ENCODE measurements around the gene ATF6B. TPM values are rescaled to one million over a fixed set of nuclear protein-coding genes. Genes with fewer than 3 reads are reported as not detected.

ATF6B gene
- total and polyA plus RNA-seq, 2 of the 13 experiments (the other 11 are each of a cell fraction or from before 2014, with no cell fraction given): 18.1 to 44.0 TPM

DNA sequence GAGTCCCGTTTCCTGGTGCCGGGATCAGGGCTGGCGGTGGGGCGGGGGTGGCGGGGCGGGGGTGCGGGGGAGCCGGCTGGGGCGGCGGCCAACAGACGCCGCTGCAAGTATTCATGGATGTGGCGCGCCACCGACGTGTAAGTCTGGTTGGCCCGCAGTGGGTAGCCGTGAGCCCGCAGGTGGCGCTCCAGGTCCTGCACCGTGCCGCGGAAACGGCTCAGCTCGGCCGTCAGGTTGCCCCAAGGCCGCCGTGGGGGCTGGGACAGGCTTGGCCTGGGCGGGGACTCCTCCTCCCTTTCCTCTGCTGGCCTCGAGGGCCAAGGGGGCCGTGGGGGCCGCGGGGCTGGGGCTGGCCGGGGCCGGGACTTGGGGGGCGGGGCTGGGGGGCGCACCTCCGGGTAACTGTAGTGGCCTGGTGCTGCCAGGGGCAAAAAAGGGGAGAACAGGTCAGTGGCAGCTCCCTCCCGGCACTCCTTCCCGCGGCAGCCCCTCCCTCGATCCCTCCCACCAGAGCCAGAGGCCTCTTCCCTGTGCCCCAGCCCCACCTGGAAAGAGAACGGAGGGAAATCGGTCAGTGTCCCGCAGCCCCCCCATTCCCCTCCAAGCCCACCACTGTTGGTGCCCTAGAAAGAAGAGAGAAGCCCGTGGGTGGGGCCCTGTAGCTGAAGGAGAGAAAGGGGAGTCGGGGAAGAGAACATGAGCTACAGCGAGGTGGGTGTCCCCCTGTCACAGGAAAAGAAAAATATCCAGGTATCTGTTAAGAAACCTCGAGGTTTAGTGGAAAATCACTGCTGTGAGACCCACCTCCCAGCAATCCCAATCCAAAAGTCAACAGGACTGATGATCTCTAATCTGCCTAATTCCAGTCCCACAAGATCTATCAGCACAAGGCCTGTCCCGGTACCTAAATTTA, 40.2 kb downstream of the ATF6B start (continued):
- TF ChIP-seq ZNF451 (CRISPR knock-in tag; IDR thresholded peaks at IDR 0.05) (no peak), ZKSCAN5 (CRISPR knock-in tag; IDR thresholded peaks at IDR 0.05) (no peak), MIXL1 (CRISPR knock-in tag; IDR thresholded peaks at IDR 0.05) (no peak), HDAC6 (IDR thresholded peaks at IDR 0.05; ENCODE audit: low read depth, low read length) (no peak), TAF15 (IDR thresholded peaks at IDR 0.05; ENCODE audit: low read depth, low read length, poor library complexity, severe bottlenecking) (no peak)
- TF ChIP-seq, protein P1, sequence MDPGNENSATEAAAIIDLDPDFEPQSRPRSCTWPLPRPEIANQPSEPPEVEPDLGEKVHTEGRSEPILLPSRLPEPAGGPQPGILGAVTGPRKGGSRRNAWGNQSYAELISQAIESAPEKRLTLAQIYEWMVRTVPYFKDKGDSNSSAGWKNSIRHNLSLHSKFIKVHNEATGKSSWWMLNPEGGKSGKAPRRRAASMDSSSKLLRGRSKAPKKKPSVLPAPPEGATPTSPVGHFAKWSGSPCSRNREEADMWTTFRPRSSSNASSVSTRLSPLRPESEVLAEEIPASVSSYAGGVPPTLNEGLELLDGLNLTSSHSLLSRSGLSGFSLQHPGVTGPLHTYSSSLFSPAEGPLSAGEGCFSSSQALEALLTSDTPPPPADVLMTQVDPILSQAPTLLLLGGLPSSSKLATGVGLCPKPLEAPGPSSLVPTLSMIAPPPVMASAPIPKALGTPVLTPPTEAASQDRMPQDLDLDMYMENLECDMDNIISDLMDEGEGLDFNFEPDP (CRISPR knock-in tag; conservative IDR thresholded peaks at IDR 0.05): no peak
- TF ChIP-seq, protein P2, sequence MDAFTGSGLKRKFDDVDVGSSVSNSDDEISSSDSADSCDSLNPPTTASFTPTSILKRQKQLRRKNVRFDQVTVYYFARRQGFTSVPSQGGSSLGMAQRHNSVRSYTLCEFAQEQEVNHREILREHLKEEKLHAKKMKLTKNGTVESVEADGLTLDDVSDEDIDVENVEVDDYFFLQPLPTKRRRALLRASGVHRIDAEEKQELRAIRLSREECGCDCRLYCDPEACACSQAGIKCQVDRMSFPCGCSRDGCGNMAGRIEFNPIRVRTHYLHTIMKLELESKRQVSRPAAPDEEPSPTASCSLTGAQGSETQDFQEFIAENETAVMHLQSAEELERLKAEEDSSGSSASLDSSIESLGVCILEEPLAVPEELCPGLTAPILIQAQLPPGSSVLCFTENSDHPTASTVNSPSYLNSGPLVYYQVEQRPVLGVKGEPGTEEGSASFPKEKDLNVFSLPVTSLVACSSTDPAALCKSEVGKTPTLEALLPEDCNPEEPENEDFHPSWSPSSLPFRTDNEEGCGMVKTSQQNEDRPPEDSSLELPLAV (CRISPR knock-in tag; conservative IDR thresholded peaks at IDR 0.05; ENCODE audit: low read depth): no peak
- TF ChIP-seq, protein P3, sequence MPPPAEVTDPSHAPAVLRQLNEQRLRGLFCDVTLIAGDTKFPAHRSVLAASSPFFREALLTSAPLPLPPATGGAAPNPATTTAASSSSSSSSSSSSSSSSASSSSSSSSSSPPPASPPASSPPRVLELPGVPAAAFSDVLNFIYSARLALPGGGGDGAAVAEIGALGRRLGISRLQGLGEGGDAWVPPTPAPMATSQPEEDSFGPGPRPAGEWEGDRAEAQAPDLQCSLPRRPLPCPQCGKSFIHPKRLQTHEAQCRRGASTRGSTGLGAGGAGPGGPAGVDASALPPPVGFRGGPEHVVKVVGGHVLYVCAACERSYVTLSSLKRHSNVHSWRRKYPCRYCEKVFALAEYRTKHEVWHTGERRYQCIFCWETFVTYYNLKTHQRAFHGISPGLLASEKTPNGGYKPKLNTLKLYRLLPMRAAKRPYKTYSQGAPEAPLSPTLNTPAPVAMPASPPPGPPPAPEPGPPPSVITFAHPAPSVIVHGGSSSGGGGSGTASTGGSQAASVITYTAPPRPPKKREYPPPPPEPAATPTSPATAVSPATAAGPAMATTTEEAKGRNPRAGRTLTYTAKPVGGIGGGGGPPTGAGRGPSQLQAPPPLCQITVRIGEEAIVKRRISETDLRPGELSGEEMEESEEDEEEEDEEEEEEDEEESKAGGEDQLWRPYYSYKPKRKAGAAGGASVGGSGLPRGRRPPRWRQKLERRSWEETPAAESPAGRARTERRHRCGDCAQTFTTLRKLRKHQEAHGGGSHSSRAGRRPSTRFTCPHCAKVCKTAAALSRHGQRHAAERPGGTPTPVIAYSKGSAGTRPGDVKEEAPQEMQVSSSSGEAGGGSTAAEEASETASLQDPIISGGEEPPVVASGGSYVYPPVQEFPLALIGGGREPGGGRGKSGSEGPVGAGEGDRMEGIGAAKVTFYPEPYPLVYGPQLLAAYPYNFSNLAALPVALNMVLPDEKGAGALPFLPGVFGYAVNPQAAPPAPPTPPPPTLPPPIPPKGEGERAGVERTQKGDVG (CRISPR knock-in tag; IDR thresholded peaks at IDR 0.05; ENCODE audit: borderline replicate concordance): no peak
- TF ChIP-seq, protein P4, sequence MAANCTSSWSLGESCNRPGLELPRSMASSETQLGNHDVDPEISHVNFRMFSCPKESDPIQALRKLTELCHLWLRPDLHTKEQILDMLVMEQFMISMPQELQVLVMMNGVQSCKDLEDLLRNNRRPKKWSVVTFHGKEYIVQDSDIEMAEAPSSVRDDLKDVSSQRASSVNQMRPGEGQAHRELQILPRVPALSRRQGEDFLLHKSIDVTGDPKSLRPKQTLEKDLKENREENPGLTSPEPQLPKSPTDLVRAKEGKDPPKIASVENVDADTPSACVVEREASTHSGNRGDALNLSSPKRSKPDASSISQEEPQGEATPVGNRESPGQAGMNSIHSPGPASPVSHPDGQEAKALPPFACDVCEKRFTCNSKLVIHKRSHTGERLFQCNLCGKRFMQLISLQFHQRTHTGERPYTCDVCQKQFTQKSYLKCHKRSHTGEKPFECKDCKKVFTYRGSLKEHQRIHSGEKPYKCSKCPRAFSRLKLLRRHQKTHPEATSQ (CRISPR knock-in tag; IDR thresholded peaks at IDR 0.05; ENCODE audit: borderline replicate concordance): no peak
- TF ChIP-seq, protein P5, sequence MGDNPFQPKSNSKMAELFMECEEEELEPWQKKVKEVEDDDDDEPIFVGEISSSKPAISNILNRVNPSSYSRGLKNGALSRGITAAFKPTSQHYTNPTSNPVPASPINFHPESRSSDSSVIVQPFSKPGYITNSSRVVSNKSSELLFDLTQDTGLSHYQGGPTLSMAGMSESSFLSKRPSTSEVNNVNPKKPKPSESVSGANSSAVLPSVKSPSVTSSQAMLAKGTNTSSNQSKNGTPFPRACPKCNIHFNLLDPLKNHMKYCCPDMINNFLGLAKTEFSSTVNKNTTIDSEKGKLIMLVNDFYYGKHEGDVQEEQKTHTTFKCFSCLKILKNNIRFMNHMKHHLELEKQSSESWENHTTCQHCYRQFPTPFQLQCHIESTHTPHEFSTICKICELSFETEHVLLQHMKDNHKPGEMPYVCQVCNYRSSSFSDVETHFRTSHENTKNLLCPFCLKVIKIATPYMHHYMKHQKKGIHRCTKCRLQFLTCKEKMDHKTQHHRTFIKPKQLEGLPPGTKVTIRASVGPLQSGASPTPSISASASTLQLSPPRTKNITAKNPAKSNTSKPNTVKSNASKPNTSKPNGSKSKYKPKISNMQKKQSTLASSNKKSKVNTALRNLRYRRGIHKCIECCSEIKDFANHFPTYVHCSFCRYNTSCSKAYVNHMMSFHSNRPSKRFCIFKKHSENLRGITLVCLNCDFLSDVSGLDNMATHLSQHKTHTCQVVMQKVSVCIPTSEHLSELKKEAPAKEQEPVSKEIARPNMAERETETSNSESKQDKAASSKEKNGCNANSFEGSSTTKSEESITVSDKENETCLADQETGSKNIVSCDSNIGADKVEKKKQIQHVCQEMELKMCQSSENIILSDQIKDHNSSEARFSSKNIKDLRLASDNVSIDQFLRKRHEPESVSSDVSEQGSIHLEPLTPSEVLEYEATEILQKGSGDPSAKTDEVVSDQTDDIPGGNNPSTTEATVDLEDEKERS (CRISPR knock-in tag; IDR thresholded peaks at IDR 0.05): no peak
- TF ChIP-seq, protein P6, sequence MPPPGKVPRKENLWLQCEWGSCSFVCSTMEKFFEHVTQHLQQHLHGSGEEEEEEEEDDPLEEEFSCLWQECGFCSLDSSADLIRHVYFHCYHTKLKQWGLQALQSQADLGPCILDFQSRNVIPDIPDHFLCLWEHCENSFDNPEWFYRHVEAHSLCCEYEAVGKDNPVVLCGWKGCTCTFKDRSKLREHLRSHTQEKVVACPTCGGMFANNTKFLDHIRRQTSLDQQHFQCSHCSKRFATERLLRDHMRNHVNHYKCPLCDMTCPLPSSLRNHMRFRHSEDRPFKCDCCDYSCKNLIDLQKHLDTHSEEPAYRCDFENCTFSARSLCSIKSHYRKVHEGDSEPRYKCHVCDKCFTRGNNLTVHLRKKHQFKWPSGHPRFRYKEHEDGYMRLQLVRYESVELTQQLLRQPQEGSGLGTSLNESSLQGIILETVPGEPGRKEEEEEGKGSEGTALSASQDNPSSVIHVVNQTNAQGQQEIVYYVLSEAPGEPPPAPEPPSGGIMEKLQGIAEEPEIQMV (CRISPR knock-in tag; IDR thresholded peaks at IDR 0.05; ENCODE audit: low read depth): no peak
- TF ChIP-seq, protein P7, sequence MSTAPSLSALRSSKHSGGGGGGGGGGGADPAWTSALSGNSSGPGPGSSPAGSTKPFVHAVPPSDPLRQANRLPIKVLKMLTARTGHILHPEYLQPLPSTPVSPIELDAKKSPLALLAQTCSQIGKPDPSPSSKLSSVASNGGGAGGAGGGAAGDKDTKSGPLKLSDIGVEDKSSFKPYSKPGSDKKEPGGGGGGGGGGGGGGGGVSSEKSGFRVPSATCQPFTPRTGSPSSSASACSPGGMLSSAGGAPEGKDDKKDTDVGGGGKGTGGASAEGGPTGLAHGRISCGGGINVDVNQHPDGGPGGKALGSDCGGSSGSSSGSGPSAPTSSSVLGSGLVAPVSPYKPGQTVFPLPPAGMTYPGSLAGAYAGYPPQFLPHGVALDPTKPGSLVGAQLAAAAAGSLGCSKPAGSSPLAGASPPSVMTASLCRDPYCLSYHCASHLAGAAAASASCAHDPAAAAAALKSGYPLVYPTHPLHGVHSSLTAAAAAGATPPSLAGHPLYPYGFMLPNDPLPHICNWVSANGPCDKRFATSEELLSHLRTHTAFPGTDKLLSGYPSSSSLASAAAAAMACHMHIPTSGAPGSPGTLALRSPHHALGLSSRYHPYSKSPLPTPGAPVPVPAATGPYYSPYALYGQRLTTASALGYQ (CRISPR knock-in tag; IDR thresholded peaks at IDR 0.05): no peak

All from HepG2 (cell line).